ENCODE results near the gene OR2V1.
"Not testable (repeated sequence)": the region's sequence is repeated elsewhere in the genome, so short reads cannot be mapped to it uniquely, and the experiment has no call there.

Gene OR2V1

GRCh38 chr5:181163487-181164075, 32.6 kb upstream of the OR2V1 start:
- H3K27me3 ChIP-seq: peaks cover 0 to 5% (median 0%) of the 10 kb centered on the region in 11 experiments; a peak in 1 of 22 replicates
- H3K4me1 ChIP-seq: peaks cover 52 to 70% (median 63%) of the 10 kb centered on the region in 10 experiments
- peaks cover 0 to 5% (median 0%) of the 10 kb centered on the region in 11 experiments; a peak in 1 of 22 replicates for H3K9me3 ChIP-seq (replicated peaks in 1 of 11)
- peak overlapping the region in 10 of 11 experiments; percentile 11 to 77 (median 67); a peak in 19 of 22 replicates for H3K27ac ChIP-seq
- H3K9ac ChIP-seq: peak overlapping the region in 9 of 11 experiments; percentile 13 to 69 (median 58); a peak in 16 of 22 replicates
- peak overlapping the region; percentile 40 to 94 (median 72) for H3K4me2 ChIP-seq
- TF ChIP-seq Cebpa-rat (IDR thresholded peaks at IDR 0.05): no peak
- H3K36me3 ChIP-seq: no peaks in the 10 kb centered on the region
- H4K20me1 ChIP-seq: no peaks in the 10 kb centered on the region
- H3K4me3 ChIP-seq: peak overlapping the region in 8 of 10 experiments; percentile 13 to 51 (median 34); a peak in 10 of 20 replicates

- peaks cover 34 to 61% (median 53%) of the 10 kb centered on the region in 10 experiments for H3K4me1 ChIP-seq
- no peak for TF ChIP-seq Cebpa-rat (IDR thresholded peaks at IDR 0.05)
- no peaks in the 10 kb centered on the region for H4K20me1 ChIP-seq
- H3K36me3 ChIP-seq: no peaks in the 10 kb centered on the region
- H3K4me2 ChIP-seq: peak overlapping the region; percentile 69 to 94 (median 89)
- peak overlapping the region in 10 of 11 experiments; percentile 1 to 71 (median 57); a peak in 16 of 22 replicates for H3K9ac ChIP-seq
- H3K27ac ChIP-seq: peak overlapping the region in 10 of 11 experiments; percentile 45 to 80 (median 70); a peak in 20 of 22 replicates
- H3K4me3 ChIP-seq: peak overlapping the region in 9 of 10 experiments; percentile 31 to 60 (median 51); a peak in 16 of 20 replicates
- peaks cover 0 to 5% (median 0%) of the 10 kb centered on the region in 11 experiments; a peak in 1 of 22 replicates for H3K9me3 ChIP-seq (replicated peaks in 1 of 11)
- H3K27me3 ChIP-seq: no peaks in the 10 kb centered on the region; a peak in 1 of 22 replicates
These were observed 30.7 kb upstream of the OR2V1 start for GRCh38 chr5:181161534-181162175.

- H3K4me2 ChIP-seq: peak overlapping the region; percentile 69 to 94 (median 89)
- not testable (repeated sequence) for H3K27me3 ChIP-seq; H3K9me3 ChIP-seq (replicated peaks in 1 of 11); H3K36me3 ChIP-seq; H4K20me1 ChIP-seq
- H3K4me1 ChIP-seq: peaks cover 33 to 57% (median 47%) of the 10 kb centered on the region in 10 experiments
- H3K27ac ChIP-seq: peak overlapping the region in 10 of 11 experiments; percentile 45 to 80 (median 70); a peak in 20 of 22 replicates
- peak overlapping the region in 10 of 11 experiments; percentile 1 to 71 (median 57); a peak in 16 of 22 replicates for H3K9ac ChIP-seq
- H3K4me3 ChIP-seq: peak overlapping the region in 9 of 10 experiments; percentile 31 to 60 (median 53); a peak in 16 of 20 replicates
These were observed 30.0 kb upstream of the OR2V1 start for GRCh38 chr5:181160755-181161533.

GRCh38 chr5:181160152-181160754, 29.3 kb upstream of the OR2V1 start:
- Histone ChIP-seq H3K27me3 (no peaks in the 10 kb centered on the region; a peak in 1 of 22 replicates), H3K9me3 (replicated peaks in 1 of 11) (peaks cover 0 to 5% (median 0%) of the 10 kb centered on the region in 11 experiments; a peak in 2 of 22 replicates), H3K4me1 (peaks cover 33 to 55% (median 46%) of the 10 kb centered on the region in 10 experiments), H3K9ac (peak overlapping the region; percentile 48 to 80 (median 71); a peak in 21 of 22 replicates), H3K4me2 (peak overlapping the region; percentile 61 to 87 (median 73)), H3K27ac (peak overlapping the region; percentile 31 to 87 (median 76); a peak in 21 of 22 replicates), H3K4me3 (peak overlapping the region; percentile 31 to 65 (median 52); a peak in 19 of 20 replicates), H3K36me3 (no peaks in the 10 kb centered on the region), H4K20me1 (no peaks in the 10 kb centered on the region)
- no peak for TF ChIP-seq Cebpa-rat (IDR thresholded peaks at IDR 0.05)

- H3K9me3 ChIP-seq (replicated peaks in 1 of 11): peaks cover 0 to 8% (median 0%) of the 10 kb centered on the region in 11 experiments; a peak in 5 of 22 replicates
- H4K20me1 ChIP-seq: no peaks in the 10 kb centered on the region
- no peaks in the 10 kb centered on the region; a peak in 1 of 22 replicates for H3K27me3 ChIP-seq
- peak overlapping the region in 10 of 11 experiments; percentile 69 to 87 (median 77); a peak in 20 of 22 replicates for H3K27ac ChIP-seq
- peak overlapping the region in 9 of 11 experiments; percentile 54 to 80 (median 73); a peak in 16 of 22 replicates for H3K9ac ChIP-seq
- peak overlapping the region in 3 of 10 experiments; percentile 31 to 61 (median 58); a peak in 7 of 20 replicates for H3K4me3 ChIP-seq
- no peak for TF ChIP-seq Cebpa-rat (IDR thresholded peaks at IDR 0.05)
- H3K36me3 ChIP-seq: no peaks in the 10 kb centered on the region
- peak overlapping the region; percentile 61 to 87 (median 73) for H3K4me2 ChIP-seq
- H3K4me1 ChIP-seq: peaks cover 33 to 52% (median 45%) of the 10 kb centered on the region in 10 experiments
These were observed 28.6 kb upstream of the OR2V1 start for GRCh38 chr5:181159286-181160151.

GRCh38 chr5:181158869-181159268, 27.9 kb upstream of the OR2V1 start:
- H4K20me1 ChIP-seq: no peaks in the 10 kb centered on the region
- H3K4me3 ChIP-seq: no peak overlapping the region
- H3K4me1 ChIP-seq: peaks cover 35 to 52% (median 46%) of the 10 kb centered on the region in 10 experiments
- peaks cover 0 to 15% (median 0%) of the 10 kb centered on the region in 11 experiments; a peak in 6 of 22 replicates for H3K9me3 ChIP-seq (replicated peaks in 1 of 11)
- H3K9ac ChIP-seq: no peak overlapping the region
- no peak for TF ChIP-seq Cebpa-rat (IDR thresholded peaks at IDR 0.05)
- no peaks in the 10 kb centered on the region for H3K36me3 ChIP-seq
- H3K27ac ChIP-seq: no peak overlapping the region
- no peaks in the 10 kb centered on the region; a peak in 1 of 22 replicates for H3K27me3 ChIP-seq
- H3K4me2 ChIP-seq: no peak overlapping the region

- H3K9me3 ChIP-seq (replicated peaks in 1 of 11): peaks cover 0 to 17% (median 0%) of the 10 kb centered on the region in 11 experiments; a peak in 7 of 22 replicates
- no peak for TF ChIP-seq Cebpa-rat (IDR thresholded peaks at IDR 0.05)
- H3K27ac ChIP-seq: no peak overlapping the region
- no peak overlapping the region for H3K4me3 ChIP-seq
- H3K36me3 ChIP-seq: no peaks in the 10 kb centered on the region
- peak overlapping the region in 7 of 11 experiments; percentile 11 to 53 (median 38); a peak in 8 of 22 replicates for H3K4me2 ChIP-seq
- no peaks in the 10 kb centered on the region; a peak in 1 of 22 replicates for H3K27me3 ChIP-seq
- no peak overlapping the region for H3K9ac ChIP-seq
- peaks cover 20 to 43% (median 28%) of the 10 kb centered on the region in 10 experiments for H3K4me1 ChIP-seq
- no peaks in the 10 kb centered on the region for H4K20me1 ChIP-seq
These were observed 25.8 kb upstream of the OR2V1 start for GRCh38 chr5:181156758-181157157.

All from BLaER1 treated with 17β-estradiol and CSF1 and Interleukin-3, amounts not matched to agents 10 nM and 100 nM (cell line).